CD14-positive monocyte (primary cell): ENCODE data around the gene SPNS3. TPM values are rescaled to one million over a fixed set of nuclear protein-coding genes. Genes with fewer than 3 reads are reported as not detected.

ENCODE experiments used
- DNase-seq, 3 donors: peaks; one replicate each; pipeline ENCODE4 v3.0.0-alpha.2; 2011 to 2022
- H2AFZ ChIP-seq: 2 replicates; pipeline ENCODE4 v1.6.0; 2012; ENCODE audit warnings: mild to moderate bottlenecking, low read depth, low read length, inconsistent platforms; ENCODE audit not compliant: insufficient read depth, poor library complexity, severe bottlenecking
- H3K27ac ChIP-seq, 2 donors: 1 replicate in 1 of 2; 2 replicates in 1 of 2; pipeline ENCODE4 v1.5.1; 2012 to 2013; ENCODE audit warnings: low read length in 2 of 2, control low read depth in 1 of 2, inconsistent platforms in 1 of 2, low read depth in 1 of 2, mild to moderate bottlenecking in 1 of 2
- H3K27me3 ChIP-seq, 2 donors: one replicate each; pipeline versions ENCODE4 v1.6.0 to v1.6.1; 2011 to 2013; ENCODE audit warnings: low read length in 2 of 2; ENCODE audit not compliant: control insufficient read depth in 2 of 2, insufficient read depth in 2 of 2
- H3K36me3 ChIP-seq, 2 donors: replicated peaks in 1 of 2; 1 replicate in 1 of 2; 2 replicates in 1 of 2; pipeline versions ENCODE4 v1.5.1 to v1.6.1; 2012 to 2013; ENCODE audit warnings: low read length in 2 of 2, control low read depth in 1 of 2, inconsistent platforms in 1 of 2, mild to moderate bottlenecking in 1 of 2; ENCODE audit not compliant: insufficient read depth in 2 of 2, control insufficient read depth in 1 of 2
- H3K4me1 ChIP-seq, 2 donors: 1 replicate in 1 of 2; 2 replicates in 1 of 2; pipeline versions ENCODE4 v1.5.1 to v1.6.1; 2012 to 2013; ENCODE audit warnings: low read length in 2 of 2, control low read depth in 1 of 2, inconsistent platforms in 1 of 2, mild to moderate bottlenecking in 1 of 2, moderate library complexity in 1 of 2; ENCODE audit not compliant: insufficient read depth in 2 of 2, control insufficient read depth in 1 of 2
- H3K4me2 ChIP-seq: replicated peaks from 2 replicates; pipeline ENCODE3; 2012; ENCODE audit warnings: low read length, moderate library complexity, mild to moderate bottlenecking; ENCODE audit not compliant: poor library complexity, severe bottlenecking; ENCODE audit errors: extremely low read depth
- H3K4me3 ChIP-seq, 3 experiments: fragments of 200-600 bp in 1 of 3; sonication (generic) in 1 of 3; replicated peaks in 1 of 3; 1 replicate in 2 of 3; 2 replicates in 1 of 3; pipeline ENCODE4 v1.5.1; 2011 to 2013; ENCODE audit warnings: low read length in 3 of 3, mild to moderate bottlenecking in 3 of 3, control low read depth in 2 of 3, low read depth in 2 of 3, inconsistent platforms in 1 of 3, moderate library complexity in 1 of 3
- H3K79me2 ChIP-seq: 2 replicates; pipeline ENCODE4 v1.6.0; 2012; ENCODE audit warnings: mild to moderate bottlenecking, control low read depth, inconsistent platforms, low read length, moderate library complexity; ENCODE audit not compliant: insufficient read depth
- H3K9ac ChIP-seq: 2 replicates; pipeline ENCODE4 v1.6.0; 2017; ENCODE audit warnings: low read length, mild to moderate bottlenecking; ENCODE audit not compliant: insufficient read depth, poor library complexity, severe bottlenecking
- H3K9me3 ChIP-seq, 2 donors: replicated peaks in 1 of 2; 1 replicate in 1 of 2; 2 replicates in 1 of 2; pipeline versions ENCODE4 v1.5.1 to v1.6.1; 2012 to 2013; ENCODE audit warnings: low read length in 2 of 2, control low read depth in 1 of 2; ENCODE audit not compliant: control insufficient read depth in 1 of 2, insufficient read depth in 1 of 2
- H4K20me1 ChIP-seq: 2 replicates; pipeline ENCODE4 v1.6.0; 2012; ENCODE audit warnings: mild to moderate bottlenecking, low read length, control low read depth, moderate library complexity; ENCODE audit not compliant: insufficient read depth
- H3K27ac Mint-ChIP-seq, 7 donors: one replicate each; pipeline ENCODE4 v1.8.0; 2020; ENCODE audit warnings: mild to moderate bottlenecking in 7 of 7, mixed read lengths in 7 of 7, moderate library complexity in 6 of 7, inconsistent platforms in 2 of 7
- H3K27me3 Mint-ChIP-seq, 3 donors: one replicate each; pipeline ENCODE4 v1.8.0; 2021 to 2022; ENCODE audit warnings: low read depth in 3 of 3, mild to moderate bottlenecking in 3 of 3, mixed read lengths in 3 of 3, moderate library complexity in 3 of 3, inconsistent platforms in 1 of 3
- H3K36me3 Mint-ChIP-seq, 2 donors: one replicate each; pipeline ENCODE4 v1.8.0; 2020; ENCODE audit warnings: mixed read lengths in 2 of 2, inconsistent platforms in 1 of 2, mild to moderate bottlenecking in 1 of 2
- H3K4me1 Mint-ChIP-seq: one replicate; pipeline ENCODE4 v1.8.0; 2020; ENCODE audit warnings: mild to moderate bottlenecking, mixed read lengths
- H3K4me3 Mint-ChIP-seq, 2 donors: one replicate each; pipeline ENCODE4 v1.8.0; 2020; ENCODE audit warnings: mild to moderate bottlenecking in 2 of 2, mixed read lengths in 2 of 2, moderate library complexity in 1 of 2
- H3K9me3 Mint-ChIP-seq, 7 donors: one replicate each; pipeline ENCODE4 v1.8.0; 2020 to 2022; ENCODE audit warnings: mixed read lengths in 7 of 7, mild to moderate bottlenecking in 6 of 7, moderate library complexity in 6 of 7, inconsistent platforms in 2 of 7
- WGBS: methylation state at CpG from one replicate; pipeline ENCODE4 v1.1.5; 2013; ENCODE audit warnings: missing lambda C conversion rate; ENCODE audit not compliant: insufficient coverage; 5-methylcytosine and 5-hydroxymethylcytosine counted together
- intact Hi-C, 2 donors: fragments of 100-400 bp; cut with micrococcal nuclease; formaldehyde crosslinking; loops; one replicate each; pipeline versions ENCODE4 v1.15.0 to v1.15.1; 2023
- polyA plus RNA-seq, 3 donors: library from polyadenylated mRNA; depleted of rRNA in 1 of 3; unstranded in 2 of 3; stranded (reverse) in 1 of 3; fragments of 300-500 nt in 2 of 3; fragments of >200 nt in 1 of 3; fragmentation: Illumina TruSeq in 2 of 3; gene quantifications; 1 replicate in 2 of 3; 2 replicates in 1 of 3; pipeline ENCODE4 v1.2.3, GENCODE V29; 2012 to 2021
- TF ChIP-seq, protein P1 (sequence below): fragments of 200-600 bp; IDR thresholded peaks from one replicate; pipeline ENCODE4 v1.8.0; 2022; ENCODE audit warnings: antibody characterized with exemption, mild to moderate bottlenecking

The SPNS3 gene
- polyA plus RNA-seq, 3 donors: 2.3 to 5.7 (median 4.5) TPM

DNA sequence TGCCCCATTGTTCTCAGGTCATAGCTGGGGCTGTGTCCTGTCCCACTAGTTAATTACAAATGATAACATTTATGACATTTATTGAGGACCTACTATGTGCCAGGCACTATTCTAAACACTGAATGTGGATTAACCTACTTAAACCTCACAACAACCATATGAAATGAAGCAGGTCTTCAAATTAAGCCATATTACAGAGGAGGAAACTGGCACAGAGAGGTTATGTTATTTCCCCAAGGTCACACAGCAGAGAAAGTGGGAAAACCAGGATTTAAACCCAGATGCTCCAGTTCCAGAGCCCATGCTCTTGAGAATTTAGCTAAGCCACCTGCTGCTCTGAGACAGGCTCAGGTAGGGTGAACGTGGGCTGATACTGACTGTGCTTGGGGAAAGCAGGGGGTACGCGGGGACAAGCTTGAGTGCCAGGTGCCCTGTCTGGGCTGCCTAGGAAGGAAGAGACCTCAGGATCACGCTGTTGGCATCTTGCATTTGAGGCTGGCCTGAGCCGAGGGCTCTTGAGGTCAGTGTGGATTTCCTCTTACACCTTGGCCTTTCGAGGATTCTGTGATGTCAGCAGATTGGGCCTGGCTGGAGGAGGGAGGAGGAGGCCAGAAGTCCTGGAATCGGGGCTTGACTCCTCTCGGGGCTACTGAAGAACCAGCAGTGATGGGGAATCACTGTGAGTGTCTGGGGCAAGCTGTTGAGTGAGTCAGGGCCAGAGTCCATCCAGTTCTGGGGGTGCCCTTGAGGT, 73.8 kb downstream of the SPNS3 start:
- TF ChIP-seq, protein P1, sequence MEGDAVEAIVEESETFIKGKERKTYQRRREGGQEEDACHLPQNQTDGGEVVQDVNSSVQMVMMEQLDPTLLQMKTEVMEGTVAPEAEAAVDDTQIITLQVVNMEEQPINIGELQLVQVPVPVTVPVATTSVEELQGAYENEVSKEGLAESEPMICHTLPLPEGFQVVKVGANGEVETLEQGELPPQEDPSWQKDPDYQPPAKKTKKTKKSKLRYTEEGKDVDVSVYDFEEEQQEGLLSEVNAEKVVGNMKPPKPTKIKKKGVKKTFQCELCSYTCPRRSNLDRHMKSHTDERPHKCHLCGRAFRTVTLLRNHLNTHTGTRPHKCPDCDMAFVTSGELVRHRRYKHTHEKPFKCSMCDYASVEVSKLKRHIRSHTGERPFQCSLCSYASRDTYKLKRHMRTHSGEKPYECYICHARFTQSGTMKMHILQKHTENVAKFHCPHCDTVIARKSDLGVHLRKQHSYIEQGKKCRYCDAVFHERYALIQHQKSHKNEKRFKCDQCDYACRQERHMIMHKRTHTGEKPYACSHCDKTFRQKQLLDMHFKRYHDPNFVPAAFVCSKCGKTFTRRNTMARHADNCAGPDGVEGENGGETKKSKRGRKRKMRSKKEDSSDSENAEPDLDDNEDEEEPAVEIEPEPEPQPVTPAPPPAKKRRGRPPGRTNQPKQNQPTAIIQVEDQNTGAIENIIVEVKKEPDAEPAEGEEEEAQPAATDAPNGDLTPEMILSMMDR: no peak
- H3K27me3 Mint-ChIP-seq: peaks cover 10 to 35% (median 15%) of the 10 kb centered on the region in 3 donors
- no peaks in the 10 kb centered on the region for H3K36me3 Mint-ChIP-seq
- Histone ChIP-seq H3K9me3 (no peaks in the 10 kb centered on the region), H3K4me1 (peaks cover 22 to 29% of the 10 kb centered on the region in 2 donors), H4K20me1 (no peaks in the 10 kb centered on the region), H3K27ac (no peak overlapping the region), H3K4me2 (no peak overlapping the region), H3K36me3 (no peaks in the 10 kb centered on the region), H3K9ac (no peak overlapping the region), H3K4me3 (no peak overlapping the region), H3K79me2 (no peaks in the 10 kb centered on the region), H3K27me3 (no peaks in the 10 kb centered on the region), H2AFZ (no peak overlapping the region)
- DNase-seq: no peak
- no peak overlapping the region for H3K4me3 Mint-ChIP-seq
- H3K4me1 Mint-ChIP-seq: peaks cover 41% of the 10 kb centered on the region
- intact Hi-C loops: no loop called here
- no peak overlapping the region for H3K27ac Mint-ChIP-seq
- 68% methylated on average over 8 of the region's 8 CpGs for WGBS
- H3K9me3 Mint-ChIP-seq: no peaks in the 10 kb centered on the region

DNA sequence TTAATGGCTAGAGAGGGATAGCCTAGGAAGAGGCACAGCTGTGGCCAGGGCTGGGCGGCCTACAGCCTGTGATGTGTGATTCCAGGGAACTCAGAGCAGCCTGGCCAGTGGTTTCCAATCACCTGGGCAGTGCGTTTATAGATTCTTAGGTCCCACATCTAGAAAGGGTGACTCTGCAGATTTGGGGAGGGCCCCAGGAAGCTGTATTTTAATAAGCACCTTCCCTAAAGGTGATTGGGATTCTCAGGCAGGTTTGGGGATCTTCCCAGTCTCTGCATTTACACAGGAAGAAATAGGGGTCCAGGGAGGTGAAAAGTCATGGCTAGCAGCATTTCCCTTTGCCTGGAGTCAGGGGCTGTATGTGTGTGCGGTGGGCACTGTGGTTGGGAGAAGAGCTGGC, 74.5 kb downstream of the SPNS3 start:
- no peak for DNase-seq
- WGBS: 51% methylated on average over 3 of the region's 3 CpGs
- no peaks in the 10 kb centered on the region for H3K36me3 ChIP-seq
- no peak overlapping the region for H3K4me3 ChIP-seq
- no peak overlapping the region for H3K4me3 Mint-ChIP-seq
- H3K79me2 ChIP-seq: no peaks in the 10 kb centered on the region
- no peaks in the 10 kb centered on the region for H4K20me1 ChIP-seq
- H3K9me3 Mint-ChIP-seq: no peaks in the 10 kb centered on the region
- H3K4me2 ChIP-seq: no peak overlapping the region
- H2AFZ ChIP-seq: no peak overlapping the region
- H3K27ac Mint-ChIP-seq: no peak overlapping the region
- peaks cover 10 to 31% (median 12%) of the 10 kb centered on the region in 3 donors for H3K27me3 Mint-ChIP-seq
- H3K4me1 Mint-ChIP-seq: peaks cover 41% of the 10 kb centered on the region
- intact Hi-C loops: no loop called here
- H3K27ac ChIP-seq: no peak overlapping the region
- TF ChIP-seq, protein P1: no peak
- no peak overlapping the region for H3K9ac ChIP-seq
- H3K4me1 ChIP-seq: peaks cover 22 to 29% of the 10 kb centered on the region in 2 donors
- H3K9me3 ChIP-seq: no peaks in the 10 kb centered on the region
- no peaks in the 10 kb centered on the region for H3K27me3 ChIP-seq
- no peaks in the 10 kb centered on the region for H3K36me3 Mint-ChIP-seq
